H1 (cell line): ENCODE data around the gene SLC13A2. TPM values are rescaled to one million over a fixed set of nuclear protein-coding genes. Genes with fewer than 3 reads are reported as not detected.

Source experiments
- RBBP5 ChIP-seq: IDR thresholded peaks from 2 replicates; pipeline ENCODE4 v1.7.1; 2012; ENCODE audit warnings: low read depth, mild to moderate bottlenecking, inconsistent platforms, low read length, moderate library complexity, borderline replicate concordance
- polyA plus RNA-seq, 7 experiments: library from polyadenylated mRNA; depleted of rRNA in 3 of 7; stranded (reverse) in 5 of 7; unstranded in 2 of 7; fragments of >200 nt in 5 of 7; fragments of 200-250 nt in 2 of 7; gene quantifications; 1 replicate in 5 of 7; 2 replicates in 1 of 7; 4 replicates in 1 of 7; pipeline versions ENCODE4 v1.2.1 to v1.2.3, GENCODE V29; 2011 to 2013; ENCODE audit warnings: missing spikeins in 2 of 7, mixed read lengths in 2 of 7
- total RNA-seq: library from RNA; stranded (reverse); fragmentation: NEBNext Ultra II Directional; extraction: Animal tissue kit (Norgen Biotek cat#: 25700); gene quantifications from 2 replicates; pipeline ENCODE4 v1.2.1, GENCODE V29; 2021

The SLC13A2 gene
- total and polyA plus RNA-seq, 2 of the 8 experiments (the other 6 are each of a cell fraction or from before 2014, with no cell fraction given) = not detected

- no peak for TF ChIP-seq RBBP5
Measured at GRCh38 chr17:28468781-28469180, 4.7 kb upstream of the SLC13A2 start (continued).
